Mammary epithelial cell (primary cell): Measurements from ENCODE around the gene S1PR5.

Experiments used
- EZH2 ChIP-seq: IDR thresholded peaks from 2 replicates; pipeline ENCODE4 v1.6.1; 2012; ENCODE audit warnings: low read length, inconsistent platforms, borderline replicate concordance
- TF ChIP-seq, protein P1 (sequence below), 2 donors: IDR thresholded peaks in 1 of 2; conservative IDR thresholded peaks in 1 of 2; 2 replicates each; pipeline ENCODE4 v1.5.1; 2011 to 2012; ENCODE audit warnings: inconsistent platforms in 2 of 2, low read length in 2 of 2, mild to moderate bottlenecking in 2 of 2, control low read depth in 1 of 2, low read depth in 1 of 2; ENCODE audit not compliant: insufficient read depth in 1 of 2; ENCODE audit errors: extremely low read depth in 1 of 2

DNA sequence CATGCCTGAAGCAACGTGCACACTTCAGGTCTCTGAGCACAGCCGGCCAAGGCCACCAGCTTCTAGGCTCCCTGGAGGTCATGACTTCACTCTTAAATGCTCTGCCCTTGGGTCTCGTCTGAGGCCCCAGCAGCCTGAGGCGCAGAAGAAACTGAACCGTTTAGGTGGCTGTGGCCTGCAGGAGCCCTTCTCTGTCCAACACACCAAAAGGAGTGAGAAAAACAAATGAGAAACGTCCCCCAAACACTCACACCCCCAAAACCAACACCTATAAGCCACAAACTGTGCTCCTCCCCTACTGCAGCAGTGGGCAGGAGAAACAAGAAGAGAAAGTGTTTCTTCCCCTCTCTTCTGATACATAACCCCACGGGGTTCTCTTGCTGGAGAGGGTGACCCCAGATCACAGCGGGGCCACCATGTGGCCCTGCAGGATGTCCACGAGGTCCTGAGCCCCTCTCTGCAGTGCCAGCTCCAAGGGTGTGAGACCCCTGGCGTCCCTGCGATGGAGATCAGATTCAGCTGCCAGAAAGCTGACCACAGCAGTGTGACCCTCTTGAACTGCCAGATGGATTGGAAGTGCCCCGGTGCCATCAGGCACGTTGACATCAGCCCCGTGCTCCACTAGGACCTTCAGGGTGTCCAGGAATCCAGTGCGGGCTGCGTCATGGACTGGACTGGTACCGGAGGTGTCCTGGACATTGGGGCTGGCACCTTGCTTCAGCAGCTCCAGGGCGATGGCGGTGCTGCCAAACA, 49.6 kb upstream of the S1PR5 start:
- TF ChIP-seq, protein P1, sequence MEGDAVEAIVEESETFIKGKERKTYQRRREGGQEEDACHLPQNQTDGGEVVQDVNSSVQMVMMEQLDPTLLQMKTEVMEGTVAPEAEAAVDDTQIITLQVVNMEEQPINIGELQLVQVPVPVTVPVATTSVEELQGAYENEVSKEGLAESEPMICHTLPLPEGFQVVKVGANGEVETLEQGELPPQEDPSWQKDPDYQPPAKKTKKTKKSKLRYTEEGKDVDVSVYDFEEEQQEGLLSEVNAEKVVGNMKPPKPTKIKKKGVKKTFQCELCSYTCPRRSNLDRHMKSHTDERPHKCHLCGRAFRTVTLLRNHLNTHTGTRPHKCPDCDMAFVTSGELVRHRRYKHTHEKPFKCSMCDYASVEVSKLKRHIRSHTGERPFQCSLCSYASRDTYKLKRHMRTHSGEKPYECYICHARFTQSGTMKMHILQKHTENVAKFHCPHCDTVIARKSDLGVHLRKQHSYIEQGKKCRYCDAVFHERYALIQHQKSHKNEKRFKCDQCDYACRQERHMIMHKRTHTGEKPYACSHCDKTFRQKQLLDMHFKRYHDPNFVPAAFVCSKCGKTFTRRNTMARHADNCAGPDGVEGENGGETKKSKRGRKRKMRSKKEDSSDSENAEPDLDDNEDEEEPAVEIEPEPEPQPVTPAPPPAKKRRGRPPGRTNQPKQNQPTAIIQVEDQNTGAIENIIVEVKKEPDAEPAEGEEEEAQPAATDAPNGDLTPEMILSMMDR (conservative IDR thresholded peaks at IDR 0.05 in 1 of 2, IDR thresholded peaks at IDR 0.05 in 1 of 2; ENCODE audit: extremely low read depth in 1 of 2, insufficient read depth in 1 of 2, low read depth in 1 of 2, low read length in 2 of 2): no peak
- TF ChIP-seq EZH2: no peak
